Right lobe of liver (tissue), 4 donors: ENCODE results near the gene NID2.

Experiments used
- POLR2A ChIP-seq: fragments of 450-650 bp; IDR thresholded peaks from one replicate; pipeline ENCODE4 v1.6.1; 2017; ENCODE audit warnings: antibody characterized with exemption, mild to moderate bottlenecking
- TF ChIP-seq, protein P1 (sequence below), 4 donors: fragments of 200-600 bp in 3 of 4; fragments of 450-650 bp in 1 of 4; IDR thresholded peaks; one replicate each; pipeline versions ENCODE4 v1.5.1 to v1.8.0; 2016 to 2022; ENCODE audit warnings: antibody characterized with exemption in 4 of 4, mild to moderate bottlenecking in 2 of 4
- donor health status: DM: no; HTN: no; CAD: no.
- donor health status: DM: no; HTN: no; CAD: no.
- donor health status: DM: no; HTN: yes; CAD: no.

GRCh38 chr14:52081964-52082363 is 13.1 kb upstream of the NID2 start:
- TF ChIP-seq, protein P1, sequence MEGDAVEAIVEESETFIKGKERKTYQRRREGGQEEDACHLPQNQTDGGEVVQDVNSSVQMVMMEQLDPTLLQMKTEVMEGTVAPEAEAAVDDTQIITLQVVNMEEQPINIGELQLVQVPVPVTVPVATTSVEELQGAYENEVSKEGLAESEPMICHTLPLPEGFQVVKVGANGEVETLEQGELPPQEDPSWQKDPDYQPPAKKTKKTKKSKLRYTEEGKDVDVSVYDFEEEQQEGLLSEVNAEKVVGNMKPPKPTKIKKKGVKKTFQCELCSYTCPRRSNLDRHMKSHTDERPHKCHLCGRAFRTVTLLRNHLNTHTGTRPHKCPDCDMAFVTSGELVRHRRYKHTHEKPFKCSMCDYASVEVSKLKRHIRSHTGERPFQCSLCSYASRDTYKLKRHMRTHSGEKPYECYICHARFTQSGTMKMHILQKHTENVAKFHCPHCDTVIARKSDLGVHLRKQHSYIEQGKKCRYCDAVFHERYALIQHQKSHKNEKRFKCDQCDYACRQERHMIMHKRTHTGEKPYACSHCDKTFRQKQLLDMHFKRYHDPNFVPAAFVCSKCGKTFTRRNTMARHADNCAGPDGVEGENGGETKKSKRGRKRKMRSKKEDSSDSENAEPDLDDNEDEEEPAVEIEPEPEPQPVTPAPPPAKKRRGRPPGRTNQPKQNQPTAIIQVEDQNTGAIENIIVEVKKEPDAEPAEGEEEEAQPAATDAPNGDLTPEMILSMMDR (IDR thresholded peaks at IDR 0.05), result no peak
- TF ChIP-seq POLR2A, result no peak
